ENCODE results near the gene TRMT10B. TPM values are rescaled to one million over a fixed set of nuclear protein-coding genes. Genes with fewer than 3 reads are reported as not detected.

Gene TRMT10B
- total and polyA plus RNA-seq, 10 of the 15 experiments (the other 5 are each of a cell fraction or from before 2014, with no cell fraction given) = 3.7 to 11.7 (median 6.8) TPM

- peak within 1 kb of the TSS; percentile 88 for H3K27ac ChIP-seq (ENCODE audit: control insufficient read depth, insufficient read depth)
- peak within 1 kb of the TSS; percentile 77 for H3K4me3 ChIP-seq
- H3K36me3 ChIP-seq (ENCODE audit: control insufficient read depth in 2 of 2, insufficient read depth in 2 of 2, low read length in 1 of 2) = peaks cover 0 to 8% of the 10 kb centered on the region in 2 experiments; a peak in 2 of 4 replicates
- RAD21 ChIA-PET (ENCODE audit: unreplicated experiment) = interaction anchor here (0.8 to 2.7 kb wide), 8 partner anchors 13 to 303 kb away, joined by 3 to 11 read pairs (median 3); partner anchors contain the start of genes DCAF10 and SLC25A51
- H4K20me1 ChIP-seq (ENCODE audit: control insufficient read depth, insufficient read depth) = no peaks in the 10 kb centered on the region
- no peaks in the 10 kb centered on the region for H3K27me3 ChIP-seq (replicated peaks in 1 of 2; ENCODE audit: control insufficient read depth in 2 of 2, insufficient read depth in 2 of 2, low read length in 1 of 2)
- intact Hi-C loops (cut with micrococcal nuclease; ENCODE audit: unreplicated experiment) = loop anchor here (1.0 to 10.0 kb wide), 4 partner anchors 16 to 300 kb away; partner anchors contain the start of genes DCAF10 and POLR1E
- no peaks in the 10 kb centered on the region for H3K4me1 ChIP-seq (ENCODE audit: control insufficient read depth, insufficient read depth, low read length)
- peak; percentile 93 for ATAC-seq
- FAIRE-seq = peak; percentile 74
- CTCF ChIA-PET = interaction anchor here (0.6 to 2.5 kb wide), 8 partner anchors 12 to 201 kb away, joined by 3 to 13 read pairs (median 4); partner anchors contain the start of gene DCAF10
- H3K4me2 ChIP-seq (ENCODE audit: control insufficient read depth, insufficient read depth) = peak within 1 kb of the TSS; percentile 71
- DNase-seq (ENCODE audit: low read depth, low spot score) = peak; percentile 62
- SMC1A ChIA-PET (ENCODE audit: uncharacterized antibody, unreplicated experiment) = interaction anchor here (0.7 to 1.0 kb wide), 4 partner anchors 11 to 287 kb away, joined by 3 to 4 read pairs (median 3); no protein-coding TSS in a partner anchor
- peak within 1 kb of the TSS; percentile 95 for H2AFZ ChIP-seq (ENCODE audit: control insufficient read depth, low read depth, low read length)
- no peaks in the 10 kb centered on the region for H3K9me3 ChIP-seq (replicated peaks; ENCODE audit: control insufficient read depth, insufficient read depth, low read length)
- POLR2A ChIA-PET = interaction anchor here (0.6 to 2.4 kb wide), 9 partner anchors 10 to 1382 kb away, joined by 3 to 10 read pairs (median 4); partner anchors contain the start of gene DCAF10
- under 1% methylated on average over 73 of the region's 73 CpGs for WGBS (ENCODE audit: insufficient coverage, insufficient replicate concordance, low lambda C conversion rate, missing lambda C conversion rate)
- BruUV-seq (replicated peaks) = no TSS peak
- peak within 1 kb of the TSS; percentile 89 for H3K9ac ChIP-seq (ENCODE audit: control insufficient read depth, insufficient read depth, low read length)
- in situ Hi-C loops (cut with MboI) = no loop called here
- peaks cover 34% of the 10 kb centered on the region for H3K79me2 ChIP-seq (ENCODE audit: control insufficient read depth, insufficient read depth, low read length)
- 0 out of 2 replicates have a peak, but pooled peaks have one; percentile 8 for TF ChIP-seq IRF4 (IDR thresholded peaks at IDR 0.05; ENCODE audit: low read depth, low read length)
- peak; percentile 81; the same call in 1 of the 2 replicates for TF ChIP-seq NFXL1 (IDR thresholded peaks at IDR 0.05; ENCODE audit: borderline replicate concordance)
- peak; percentile 73 for TF ChIP-seq ZBTB11 (CRISPR knock-in tag; IDR thresholded peaks at IDR 0.05)
- no peak for TF ChIP-seq ZZZ3 (IDR thresholded peaks at IDR 0.05; ENCODE audit: control insufficient read depth, insufficient read length, low read depth)
- peak in 2 of 3 experiments; percentile 6 to 14; a peak in 2 of 6 replicates for TF ChIP-seq CTCF (IDR thresholded peaks at IDR 0.05 in 2 of 3, conservative IDR thresholded peaks at IDR 0.05 in 1 of 3; ENCODE audit: control insufficient read depth in 2 of 3, extremely low read depth in 1 of 3, insufficient read depth in 1 of 3, low read depth in 3 of 3, low read length in 3 of 3)
- peak; percentile 88 for TF ChIP-seq PML (IDR thresholded peaks at IDR 0.05; ENCODE audit: low read length)
- peak in 1 of 2 experiments; percentile 6; a peak in 2 of 3 replicates for TF ChIP-seq EGR1 (IDR thresholded peaks at IDR 0.05; ENCODE audit: borderline replicate concordance in 1 of 2, low read depth in 2 of 2, low read length in 2 of 2)
- TF ChIP-seq MYC (IDR thresholded peaks at IDR 0.05; ENCODE audit: insufficient read depth, insufficient read length, insufficient replicate concordance, low read length, severe bottlenecking) = peak; percentile 81
- TF ChIP-seq SKIL (IDR thresholded peaks at IDR 0.05; ENCODE audit: low read depth, poor library complexity, severe bottlenecking) = no peak
- no peak for TF ChIP-seq CHD4 (IDR thresholded peaks at IDR 0.05)
- TF ChIP-seq CBX3 (IDR thresholded peaks at IDR 0.05; ENCODE audit: borderline replicate concordance, low read depth) = no peak
- TF ChIP-seq POLR2A (IDR thresholded peaks at IDR 0.05; ENCODE audit: low read depth, low read length) = peak; percentile 100
Measured at GRCh38 chr9:37784616-37785483, 31.2 kb downstream of the TRMT10B start, which contains the start of gene EXOSC3. TSS of gene EXOSC3 (minus strand) at chr9:37785064. CDS start at chr9:37785044, 20 bp downstream.
